CD14-positive monocyte (primary cell): ENCODE data around the gene SYNDIG1. TPM values are rescaled to one million over a fixed set of nuclear protein-coding genes. Genes with fewer than 3 reads are reported as not detected.

Experiments
- DNase-seq, 3 donors: peaks; one replicate each; pipeline ENCODE4 v3.0.0-alpha.2; 2011 to 2022
- H2AFZ ChIP-seq: 2 replicates; pipeline ENCODE4 v1.6.0; 2012; ENCODE audit warnings: mild to moderate bottlenecking, low read depth, low read length, inconsistent platforms; ENCODE audit not compliant: insufficient read depth, poor library complexity, severe bottlenecking
- H3K27ac ChIP-seq, 2 donors: 1 replicate in 1 of 2; 2 replicates in 1 of 2; pipeline ENCODE4 v1.5.1; 2012 to 2013; ENCODE audit warnings: low read length in 2 of 2, control low read depth in 1 of 2, inconsistent platforms in 1 of 2, low read depth in 1 of 2, mild to moderate bottlenecking in 1 of 2
- H3K27me3 ChIP-seq, 2 donors: one replicate each; pipeline versions ENCODE4 v1.6.0 to v1.6.1; 2011 to 2013; ENCODE audit warnings: low read length in 2 of 2; ENCODE audit not compliant: control insufficient read depth in 2 of 2, insufficient read depth in 2 of 2
- H3K36me3 ChIP-seq, 2 donors: replicated peaks in 1 of 2; 1 replicate in 1 of 2; 2 replicates in 1 of 2; pipeline versions ENCODE4 v1.5.1 to v1.6.1; 2012 to 2013; ENCODE audit warnings: low read length in 2 of 2, control low read depth in 1 of 2, inconsistent platforms in 1 of 2, mild to moderate bottlenecking in 1 of 2; ENCODE audit not compliant: insufficient read depth in 2 of 2, control insufficient read depth in 1 of 2
- H3K4me1 ChIP-seq, 2 donors: 1 replicate in 1 of 2; 2 replicates in 1 of 2; pipeline versions ENCODE4 v1.5.1 to v1.6.1; 2012 to 2013; ENCODE audit warnings: low read length in 2 of 2, control low read depth in 1 of 2, inconsistent platforms in 1 of 2, mild to moderate bottlenecking in 1 of 2, moderate library complexity in 1 of 2; ENCODE audit not compliant: insufficient read depth in 2 of 2, control insufficient read depth in 1 of 2
- H3K4me2 ChIP-seq: replicated peaks from 2 replicates; pipeline ENCODE3; 2012; ENCODE audit warnings: low read length, moderate library complexity, mild to moderate bottlenecking; ENCODE audit not compliant: poor library complexity, severe bottlenecking; ENCODE audit errors: extremely low read depth
- H3K4me3 ChIP-seq, 3 experiments: fragments of 200-600 bp in 1 of 3; sonication (generic) in 1 of 3; replicated peaks in 1 of 3; 1 replicate in 2 of 3; 2 replicates in 1 of 3; pipeline ENCODE4 v1.5.1; 2011 to 2013; ENCODE audit warnings: low read length in 3 of 3, mild to moderate bottlenecking in 3 of 3, control low read depth in 2 of 3, low read depth in 2 of 3, inconsistent platforms in 1 of 3, moderate library complexity in 1 of 3
- H3K79me2 ChIP-seq: 2 replicates; pipeline ENCODE4 v1.6.0; 2012; ENCODE audit warnings: mild to moderate bottlenecking, control low read depth, inconsistent platforms, low read length, moderate library complexity; ENCODE audit not compliant: insufficient read depth
- H3K9ac ChIP-seq: 2 replicates; pipeline ENCODE4 v1.6.0; 2017; ENCODE audit warnings: low read length, mild to moderate bottlenecking; ENCODE audit not compliant: insufficient read depth, poor library complexity, severe bottlenecking
- H3K9me3 ChIP-seq, 2 donors: replicated peaks in 1 of 2; 1 replicate in 1 of 2; 2 replicates in 1 of 2; pipeline versions ENCODE4 v1.5.1 to v1.6.1; 2012 to 2013; ENCODE audit warnings: low read length in 2 of 2, control low read depth in 1 of 2; ENCODE audit not compliant: control insufficient read depth in 1 of 2, insufficient read depth in 1 of 2
- H4K20me1 ChIP-seq: 2 replicates; pipeline ENCODE4 v1.6.0; 2012; ENCODE audit warnings: mild to moderate bottlenecking, low read length, control low read depth, moderate library complexity; ENCODE audit not compliant: insufficient read depth
- H3K27ac Mint-ChIP-seq, 7 donors: one replicate each; pipeline ENCODE4 v1.8.0; 2020; ENCODE audit warnings: mild to moderate bottlenecking in 7 of 7, mixed read lengths in 7 of 7, moderate library complexity in 6 of 7, inconsistent platforms in 2 of 7
- H3K27me3 Mint-ChIP-seq, 3 donors: one replicate each; pipeline ENCODE4 v1.8.0; 2021 to 2022; ENCODE audit warnings: low read depth in 3 of 3, mild to moderate bottlenecking in 3 of 3, mixed read lengths in 3 of 3, moderate library complexity in 3 of 3, inconsistent platforms in 1 of 3
- H3K36me3 Mint-ChIP-seq, 2 donors: one replicate each; pipeline ENCODE4 v1.8.0; 2020; ENCODE audit warnings: mixed read lengths in 2 of 2, inconsistent platforms in 1 of 2, mild to moderate bottlenecking in 1 of 2
- H3K4me1 Mint-ChIP-seq: one replicate; pipeline ENCODE4 v1.8.0; 2020; ENCODE audit warnings: mild to moderate bottlenecking, mixed read lengths
- H3K4me3 Mint-ChIP-seq, 2 donors: one replicate each; pipeline ENCODE4 v1.8.0; 2020; ENCODE audit warnings: mild to moderate bottlenecking in 2 of 2, mixed read lengths in 2 of 2, moderate library complexity in 1 of 2
- H3K9me3 Mint-ChIP-seq, 7 donors: one replicate each; pipeline ENCODE4 v1.8.0; 2020 to 2022; ENCODE audit warnings: mixed read lengths in 7 of 7, mild to moderate bottlenecking in 6 of 7, moderate library complexity in 6 of 7, inconsistent platforms in 2 of 7
- CTCF ChIP-seq: fragments of 200-600 bp; IDR thresholded peaks from one replicate; pipeline ENCODE4 v1.8.0; 2022; ENCODE audit warnings: antibody characterized with exemption, mild to moderate bottlenecking
- WGBS: methylation state at CpG from one replicate; pipeline ENCODE4 v1.1.5; 2013; ENCODE audit warnings: missing lambda C conversion rate; ENCODE audit not compliant: insufficient coverage; 5-methylcytosine and 5-hydroxymethylcytosine counted together
- intact Hi-C, 2 donors: fragments of 100-400 bp; cut with micrococcal nuclease; formaldehyde crosslinking; loops; one replicate each; pipeline versions ENCODE4 v1.15.0 to v1.15.1; 2023
- polyA plus RNA-seq, 3 donors: library from polyadenylated mRNA; depleted of rRNA in 1 of 3; unstranded in 2 of 3; stranded (reverse) in 1 of 3; fragments of 300-500 nt in 2 of 3; fragments of >200 nt in 1 of 3; fragmentation: Illumina TruSeq in 2 of 3; gene quantifications; 1 replicate in 2 of 3; 2 replicates in 1 of 3; pipeline ENCODE4 v1.2.3, GENCODE V29; 2012 to 2021

SYNDIG1 gene
- polyA plus RNA-seq, 3 donors: not detected

GRCh38 chr20:24628985-24629384, 159.6 kb downstream of the SYNDIG1 start:
- H3K4me3 Mint-ChIP-seq: no peak overlapping the region
- WGBS: 91% methylated on average over 6 of the region's 6 CpGs
- intact Hi-C loops: no loop called here

GRCh38 chr20:24629668-24630067, 160.2 kb downstream of the SYNDIG1 start:
- Histone ChIP-seq H3K9me3 (no peaks in the 10 kb centered on the region), H3K27ac (no peak overlapping the region), H2AFZ (no peak overlapping the region), H3K27me3 (no peaks in the 10 kb centered on the region), H3K4me2 (no peak overlapping the region), H3K4me1 (peaks cover 9 to 10% of the 10 kb centered on the region in 2 donors), H3K36me3 (no peaks in the 10 kb centered on the region), H3K4me3 (no peak overlapping the region), H3K9ac (no peak overlapping the region), H4K20me1 (no peaks in the 10 kb centered on the region), H3K79me2 (no peaks in the 10 kb centered on the region)
- Mint-ChIP-seq H3K4me1 (peaks cover 23% of the 10 kb centered on the region), H3K27me3 (peaks cover 0 to 9% (median 3%) of the 10 kb centered on the region in 3 donors), H3K4me3 (no peak overlapping the region), H3K36me3 (no peaks in the 10 kb centered on the region), H3K27ac (no peak overlapping the region), H3K9me3 (peaks cover 0 to 4% (median 0%) of the 10 kb centered on the region in 7 donors)
- intact Hi-C loops: no loop called here
- DNase-seq: no peak
- WGBS: 32% methylated on average over 3 of the region's 3 CpGs
- TF ChIP-seq CTCF: no peak

More at GRCh38 chr20:24628985-24629384, 159.6 kb downstream of the SYNDIG1 start:
- Histone ChIP-seq H3K27ac (no peak overlapping the region), H3K27me3 (no peaks in the 10 kb centered on the region), H3K9me3 (no peaks in the 10 kb centered on the region), H3K4me1 (peaks cover 9 to 10% of the 10 kb centered on the region in 2 donors), H4K20me1 (no peaks in the 10 kb centered on the region), H3K9ac (no peak overlapping the region), H3K4me3 (no peak overlapping the region), H2AFZ (no peak overlapping the region), H3K4me2 (no peak overlapping the region), H3K79me2 (no peaks in the 10 kb centered on the region), H3K36me3 (no peaks in the 10 kb centered on the region)
- Mint-ChIP-seq H3K27me3 (peaks cover 0 to 7% (median 3%) of the 10 kb centered on the region in 3 donors), H3K27ac (no peak overlapping the region), H3K9me3 (peaks cover 0 to 4% (median 0%) of the 10 kb centered on the region in 7 donors), H3K36me3 (no peaks in the 10 kb centered on the region), H3K4me1 (peaks cover 20% of the 10 kb centered on the region)
- no peak for DNase-seq
- no peak for TF ChIP-seq CTCF
